ENCODE results near the gene ZNF19. TPM values are rescaled to one million over a fixed set of nuclear protein-coding genes. Genes with fewer than 3 reads are reported as not detected.

ZNF19 gene
- total RNA-seq, 1 donor from 2014 or later = 2.2 TPM

GRCh38 chr16:71430744-71431143 lies 58.4 kb downstream of the ZNF19 start:
- H3K9me3 ChIP-seq = no peaks in the 10 kb centered on the region
- no peak overlapping the region for H3K27ac ChIP-seq
- H3K4me1 ChIP-seq = no peaks in the 10 kb centered on the region
- DNase-seq (ENCODE audit: extremely low spot score in 2 of 2) = no peak
- TF ChIP-seq POLR2A (IDR thresholded peaks at IDR 0.05) = no peak
- TF ChIP-seq CTCF (IDR thresholded peaks at IDR 0.05) = no peak
- TF ChIP-seq POLR2AphosphoS5 (IDR thresholded peaks at IDR 0.05; ENCODE audit: insufficient read depth in 1 of 2, low read depth in 1 of 2) = no peak
- intact Hi-C loops (cut with DNase I) = no loop called here
- no peaks in the 10 kb centered on the region for H3K36me3 ChIP-seq
- no peak overlapping the region for H3K4me3 ChIP-seq
- peaks cover 1% of the 10 kb centered on the region for H3K27me3 ChIP-seq

- no peak for TF ChIP-seq POLR2AphosphoS5 (IDR thresholded peaks at IDR 0.05; ENCODE audit: insufficient read depth in 1 of 2, low read depth in 1 of 2)
- no peak for TF ChIP-seq CTCF (IDR thresholded peaks at IDR 0.05)
- TF ChIP-seq POLR2A (IDR thresholded peaks at IDR 0.05) = no peak
- H3K27ac ChIP-seq = no peak overlapping the region
- intact Hi-C loops (cut with DNase I) = no loop called here
- no peaks in the 10 kb centered on the region for H3K4me1 ChIP-seq
- H3K27me3 ChIP-seq = peaks cover 4% of the 10 kb centered on the region
- no peaks in the 10 kb centered on the region for H3K36me3 ChIP-seq
- H3K9me3 ChIP-seq = no peaks in the 10 kb centered on the region
- DNase-seq (ENCODE audit: extremely low spot score in 2 of 2) = no peak
- no peak overlapping the region for H3K4me3 ChIP-seq
Observed at GRCh38 chr16:71429581-71429980, 59.5 kb downstream of the ZNF19 start.

- intact Hi-C loops (cut with DNase I) = no loop called here
- H3K36me3 ChIP-seq = no peaks in the 10 kb centered on the region
- no peak for DNase-seq (ENCODE audit: extremely low spot score in 2 of 2)
- peaks cover 4% of the 10 kb centered on the region for H3K27me3 ChIP-seq
- TF ChIP-seq POLR2A (IDR thresholded peaks at IDR 0.05) (no peak), POLR2AphosphoS5 (IDR thresholded peaks at IDR 0.05; ENCODE audit: insufficient read depth in 1 of 2, low read depth in 1 of 2) (no peak), CTCF (IDR thresholded peaks at IDR 0.05) (no peak)
- no peaks in the 10 kb centered on the region for H3K4me1 ChIP-seq
- H3K4me3 ChIP-seq = no peak overlapping the region
- H3K9me3 ChIP-seq = no peaks in the 10 kb centered on the region
- H3K27ac ChIP-seq = no peak overlapping the region
Observed at GRCh38 chr16:71428883-71429282, 60.2 kb downstream of the ZNF19 start.

- Histone ChIP-seq H3K27me3 (peaks cover 4% of the 10 kb centered on the region), H3K27ac (no peak overlapping the region), H3K4me1 (no peaks in the 10 kb centered on the region), H3K9me3 (no peaks in the 10 kb centered on the region), H3K4me3 (no peak overlapping the region), H3K36me3 (no peaks in the 10 kb centered on the region)
- intact Hi-C loops (cut with DNase I) = no loop called here
- TF ChIP-seq CTCF (IDR thresholded peaks at IDR 0.05) (no peak), POLR2A (IDR thresholded peaks at IDR 0.05) (no peak), POLR2AphosphoS5 (IDR thresholded peaks at IDR 0.05; ENCODE audit: insufficient read depth in 1 of 2, low read depth in 1 of 2) (no peak)
- no peak for DNase-seq (ENCODE audit: extremely low spot score in 2 of 2)
Observed at GRCh38 chr16:71428385-71428784, 60.7 kb downstream of the ZNF19 start.

GRCh38 chr16:71426880-71427615 lies 62.1 kb downstream of the ZNF19 start:
- Histone ChIP-seq H3K4me3 (no peak overlapping the region), H3K27ac (no peak overlapping the region), H3K36me3 (no peaks in the 10 kb centered on the region), H3K9me3 (no peaks in the 10 kb centered on the region), H3K4me1 (no peaks in the 10 kb centered on the region), H3K27me3 (peaks cover 4% of the 10 kb centered on the region)
- no peak for TF ChIP-seq POLR2A (IDR thresholded peaks at IDR 0.05)
- TF ChIP-seq POLR2AphosphoS5 (IDR thresholded peaks at IDR 0.05; ENCODE audit: insufficient read depth in 1 of 2, low read depth in 1 of 2) = no peak
- TF ChIP-seq CTCF (IDR thresholded peaks at IDR 0.05) = no peak
- intact Hi-C loops (cut with DNase I) = no loop called here
- no peak for DNase-seq (ENCODE audit: extremely low spot score in 2 of 2)

All from vagina (tissue), 2 donors.